Immature natural killer cell (primary cell): ENCODE measurements around the gene DSC1. TPM values are rescaled to one million over a fixed set of nuclear protein-coding genes. Genes with fewer than 3 reads are reported as not detected.
"Not testable (repeated sequence)": the region's sequence is repeated elsewhere in the genome, so short reads cannot be mapped to it uniquely, and the experiment has no call there.

Source experiments
- DNase-seq, 3 donors: peaks; one replicate each; pipeline ENCODE4 v3.0.0; 2022; ENCODE audit warnings: mixed read lengths in 1 of 3
- H3K27ac Mint-ChIP-seq, 6 donors: one replicate each; pipeline ENCODE4 v1.8.0; 2020; ENCODE audit warnings: mixed read lengths in 6 of 6, mild to moderate bottlenecking in 5 of 6, inconsistent platforms in 4 of 6, moderate library complexity in 3 of 6
- H3K27me3 Mint-ChIP-seq, 3 donors: one replicate each; pipeline ENCODE4 v1.8.0; 2020 to 2021; ENCODE audit warnings: low read depth in 3 of 3, mild to moderate bottlenecking in 3 of 3, mixed read lengths in 3 of 3, moderate library complexity in 3 of 3, inconsistent platforms in 1 of 3
- H3K36me3 Mint-ChIP-seq, 3 donors: one replicate each; pipeline ENCODE4 v1.8.0; 2020; ENCODE audit warnings: mixed read lengths in 3 of 3, inconsistent platforms in 2 of 3, mild to moderate bottlenecking in 2 of 3
- H3K4me1 Mint-ChIP-seq, 2 donors: one replicate each; pipeline ENCODE4 v1.8.0; 2020; ENCODE audit warnings: inconsistent platforms in 2 of 2, mild to moderate bottlenecking in 2 of 2, mixed read lengths in 2 of 2, moderate library complexity in 1 of 2
- H3K4me3 Mint-ChIP-seq, 5 donors: one replicate each; pipeline ENCODE4 v1.8.0; 2020; ENCODE audit warnings: mild to moderate bottlenecking in 5 of 5, mixed read lengths in 5 of 5, inconsistent platforms in 3 of 5, moderate library complexity in 3 of 5
- H3K9me3 Mint-ChIP-seq, 6 donors: one replicate each; pipeline ENCODE4 v1.8.0; 2020; ENCODE audit warnings: mild to moderate bottlenecking in 6 of 6, mixed read lengths in 6 of 6, inconsistent platforms in 4 of 6, moderate library complexity in 3 of 6
- polyA plus RNA-seq, 3 donors: library from polyadenylated mRNA; unstranded; fragments of 300-500 nt; fragmentation: Illumina TruSeq; gene quantifications; one replicate each; pipeline ENCODE4 v1.2.3, GENCODE V29; 2021

Gene DSC1
- polyA plus RNA-seq, 3 donors from 2014 or later = 1.5 TPM; not detected in 2

GRCh38 chr18:31192086-31192776 is 29.6 kb upstream of the DSC1 start:
- Mint-ChIP-seq H3K4me3 (no peak overlapping the region), H3K27me3 (no peaks in the 10 kb centered on the region), H3K4me1 (no peaks in the 10 kb centered on the region), H3K27ac (no peak overlapping the region), H3K9me3 (peaks cover 0 to 15% (median 7%) of the 10 kb centered on the region in 6 donors), H3K36me3 (no peaks in the 10 kb centered on the region)
- no peak for DNase-seq

GRCh38 chr18:31190919-31191318 is 28.3 kb upstream of the DSC1 start:
- Mint-ChIP-seq H3K27ac (no peak overlapping the region), H3K4me3 (no peak overlapping the region), H3K27me3 (no peaks in the 10 kb centered on the region), H3K9me3 (peaks cover 0 to 21% (median 7%) of the 10 kb centered on the region in 6 donors), H3K4me1 (no peaks in the 10 kb centered on the region), H3K36me3 (no peaks in the 10 kb centered on the region)
- no peak for DNase-seq

DNA sequence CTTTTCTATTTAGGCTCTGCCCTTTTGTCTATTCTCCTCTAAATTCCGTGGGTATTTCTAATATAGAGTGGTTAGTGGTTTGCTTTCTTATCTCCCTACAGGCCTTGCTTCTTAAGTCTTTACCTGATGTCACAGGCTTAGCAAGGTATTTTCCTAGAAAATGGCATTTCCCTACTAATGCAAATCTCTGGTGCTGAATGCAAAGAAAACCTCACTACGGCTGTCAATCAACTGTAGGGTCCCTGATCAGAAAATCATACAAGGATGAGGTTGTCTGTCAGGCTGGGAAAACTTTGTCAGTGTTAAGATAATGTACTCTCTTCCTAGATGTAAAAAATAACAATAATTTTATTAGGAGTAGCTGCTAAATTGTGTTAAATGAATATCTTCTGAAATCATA is 27.1 kb upstream of the DSC1 start:
- H3K27me3 Mint-ChIP-seq = no peaks in the 10 kb centered on the region
- no peak for DNase-seq
- no peaks in the 10 kb centered on the region for H3K36me3 Mint-ChIP-seq
- H3K9me3 Mint-ChIP-seq = peaks cover 0 to 18% (median 5%) of the 10 kb centered on the region in 6 donors
- H3K4me1 Mint-ChIP-seq = no peaks in the 10 kb centered on the region
- H3K4me3 Mint-ChIP-seq = no peak overlapping the region
- no peak overlapping the region for H3K27ac Mint-ChIP-seq

DNA sequence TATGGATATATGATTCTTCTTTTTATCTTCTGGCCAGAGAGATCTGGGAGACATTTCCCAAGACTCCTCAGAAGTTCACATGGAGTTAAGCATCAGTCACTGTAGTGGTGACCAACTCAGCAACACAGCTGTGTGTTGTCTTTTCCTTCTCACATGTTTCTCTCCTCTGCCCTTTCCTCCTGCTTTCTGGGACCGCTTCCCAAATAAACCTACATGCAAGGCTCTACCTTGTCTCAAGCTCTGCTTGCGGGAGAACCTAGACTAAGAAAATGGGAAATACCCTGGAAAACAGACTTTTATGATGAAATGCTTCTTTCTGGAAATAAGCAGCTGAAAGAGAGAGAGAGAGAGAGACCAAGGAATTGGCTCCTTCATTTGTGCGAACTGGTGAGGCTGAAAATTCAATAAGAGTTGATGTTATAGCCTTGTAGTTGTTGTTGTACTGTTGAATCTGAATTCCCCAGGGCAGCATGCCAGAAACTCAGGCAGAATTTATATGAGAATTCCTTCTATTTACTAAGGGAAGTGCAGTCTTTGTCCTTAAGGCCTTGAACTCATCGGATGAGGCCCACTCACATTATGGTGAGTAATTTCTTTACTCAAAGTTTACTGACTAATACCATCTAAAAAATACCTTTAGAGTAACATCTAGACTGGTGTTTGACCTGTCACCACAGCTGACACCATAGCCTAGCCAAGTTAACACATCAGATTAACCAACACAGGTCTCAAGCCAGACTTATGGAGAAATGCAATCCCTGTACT is 22.7 kb upstream of the DSC1 start:
- H3K9me3 Mint-ChIP-seq = peaks cover 0 to 40% (median 6%) of the 10 kb centered on the region in 6 donors
- no peaks in the 10 kb centered on the region for H3K36me3 Mint-ChIP-seq
- H3K27ac Mint-ChIP-seq = no peak overlapping the region

DNA sequence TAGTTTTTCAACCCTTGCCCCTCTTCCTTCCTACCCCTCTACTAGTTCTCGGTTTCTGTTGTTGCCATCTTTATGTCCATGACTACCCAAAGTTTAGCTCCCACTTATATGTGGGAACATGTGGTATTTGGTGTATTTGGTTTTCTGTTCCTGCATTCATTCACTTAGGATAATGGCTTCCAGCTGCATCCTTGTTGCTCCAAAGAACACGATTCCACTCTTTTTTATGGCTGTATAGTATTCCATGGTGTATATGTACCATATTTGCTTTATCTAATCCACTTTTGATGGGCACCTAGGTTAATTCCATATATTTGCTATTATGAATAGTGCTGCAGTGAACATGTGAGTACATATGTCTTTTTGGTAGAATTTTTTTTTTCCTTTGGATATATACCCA is 20.6 kb upstream of the DSC1 start:
- Mint-ChIP-seq H3K9me3 (peaks cover 2 to 44% (median 5%) of the 10 kb centered on the region in 6 donors), H3K27ac (no peak overlapping the region), H3K4me3 (no peak overlapping the region), H3K27me3 (no peaks in the 10 kb centered on the region), H3K36me3 (no peaks in the 10 kb centered on the region), H3K4me1 (no peaks in the 10 kb centered on the region)
- DNase-seq = no peak

More for the DNA sequence above, 22.7 kb upstream of the DSC1 start:
- Mint-ChIP-seq H3K27me3 (no peaks in the 10 kb centered on the region), H3K4me1 (no peaks in the 10 kb centered on the region), H3K4me3 (no peak overlapping the region)
- no peak for DNase-seq

DNA sequence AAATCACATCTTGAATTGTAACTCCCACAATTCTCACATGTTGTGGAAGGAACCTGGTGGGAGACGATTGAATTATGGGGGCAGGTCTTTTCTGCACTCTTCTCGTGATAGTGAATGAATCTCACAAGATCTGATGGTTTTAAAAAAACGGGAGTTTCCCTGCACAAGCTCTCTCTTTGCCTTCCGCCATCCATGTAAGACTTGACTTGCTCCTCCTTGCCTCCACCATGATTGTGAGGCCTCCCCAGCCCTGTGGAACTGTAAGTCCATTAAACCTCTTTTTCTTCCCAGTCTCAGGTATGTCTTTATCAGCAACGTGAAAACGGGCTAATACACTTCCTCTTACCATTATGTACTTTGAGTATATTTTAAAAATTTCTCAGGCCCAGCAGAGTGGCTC is 14.7 kb upstream of the DSC1 start:
- not testable (repeated sequence) for DNase-seq, H3K4me3 Mint-ChIP-seq, H3K4me1 Mint-ChIP-seq, H3K27ac Mint-ChIP-seq, H3K27me3 Mint-ChIP-seq, H3K36me3 Mint-ChIP-seq
- peaks cover 4 to 32% (median 8%) of the 10 kb centered on the region in 6 donors for H3K9me3 Mint-ChIP-seq

DNA sequence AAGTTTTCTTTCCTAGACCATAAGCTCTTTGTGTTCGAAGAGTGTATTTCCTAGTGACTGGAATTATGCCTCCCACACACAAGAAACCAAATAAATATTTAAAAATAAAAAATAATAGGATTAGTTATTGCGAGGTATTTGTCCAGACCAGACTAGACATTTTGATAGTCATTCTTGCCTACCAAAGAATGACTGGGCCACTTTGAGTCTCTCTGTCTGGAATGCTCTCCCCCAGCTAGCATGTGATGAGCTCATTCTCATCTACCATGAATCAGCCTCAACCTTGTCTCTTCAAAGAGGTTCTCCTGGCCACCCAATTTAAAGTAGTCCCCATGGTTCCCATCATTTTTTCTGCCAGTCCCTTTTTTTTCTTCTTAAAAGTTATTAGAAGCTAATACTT is 13.9 kb upstream of the DSC1 start:
- Mint-ChIP-seq H3K27ac (no peak overlapping the region), H3K4me3 (no peak overlapping the region), H3K27me3 (no peaks in the 10 kb centered on the region), H3K36me3 (no peaks in the 10 kb centered on the region), H3K9me3 (peaks cover 4 to 32% (median 7%) of the 10 kb centered on the region in 6 donors), H3K4me1 (no peaks in the 10 kb centered on the region)
- DNase-seq = no peak

GRCh38 chr18:31171144-31171839 is 8.6 kb upstream of the DSC1 start:
- peaks cover 3 to 26% (median 7%) of the 10 kb centered on the region in 6 donors for H3K9me3 Mint-ChIP-seq
- DNase-seq = no peak
- H3K27ac Mint-ChIP-seq = no peak overlapping the region
- H3K4me3 Mint-ChIP-seq = no peak overlapping the region
- no peaks in the 10 kb centered on the region for H3K4me1 Mint-ChIP-seq
- no peaks in the 10 kb centered on the region for H3K27me3 Mint-ChIP-seq
- H3K36me3 Mint-ChIP-seq = no peaks in the 10 kb centered on the region

DNA sequence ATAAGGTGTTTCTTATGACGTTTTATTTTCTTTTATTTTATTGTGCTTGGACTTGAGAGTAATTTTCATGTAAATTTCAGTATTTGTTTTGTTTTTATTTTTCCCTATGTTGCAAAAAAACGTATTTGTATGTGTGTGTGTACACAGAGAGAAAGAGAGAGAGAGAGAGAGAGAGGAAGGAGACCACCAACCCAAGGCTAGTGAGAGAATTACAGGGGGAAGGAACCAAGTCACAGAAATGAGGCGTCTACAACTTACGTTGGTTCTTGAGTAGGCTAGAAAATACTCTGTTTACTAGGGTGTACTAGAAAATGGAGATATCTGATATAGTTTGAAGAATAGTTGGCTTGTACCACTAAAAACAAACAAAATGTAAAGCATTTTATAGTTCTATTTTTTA is 7.7 kb upstream of the DSC1 start:
- no peaks in the 10 kb centered on the region for H3K36me3 Mint-ChIP-seq
- H3K4me1 Mint-ChIP-seq = no peaks in the 10 kb centered on the region
- H3K27me3 Mint-ChIP-seq = no peaks in the 10 kb centered on the region
- DNase-seq = no peak
- H3K9me3 Mint-ChIP-seq = peaks cover 1 to 17% (median 5%) of the 10 kb centered on the region in 6 donors
- H3K27ac Mint-ChIP-seq = no peak overlapping the region
- H3K4me3 Mint-ChIP-seq = no peak overlapping the region

DNA sequence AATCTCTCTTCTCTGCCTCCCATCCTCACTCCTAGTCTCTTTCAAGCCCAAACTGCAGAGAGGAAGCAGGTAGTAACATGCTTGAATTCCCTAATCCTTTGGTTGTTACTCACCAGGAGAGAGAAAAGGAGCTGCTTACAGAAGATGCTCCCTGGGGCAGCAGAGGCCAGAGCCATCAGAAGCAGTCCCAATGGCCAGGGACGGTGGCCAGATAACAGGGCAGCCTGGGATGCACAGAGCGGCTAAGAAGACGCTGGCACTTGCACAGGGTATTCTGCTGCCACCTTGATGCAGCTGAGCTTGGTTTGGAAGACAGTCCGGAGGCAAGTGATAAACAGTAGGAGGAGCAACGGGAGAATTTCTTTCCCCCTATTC is 250 bp downstream of the DSC1 start:
- H3K9me3 Mint-ChIP-seq = peaks cover 0 to 19% (median 3%) of the 10 kb centered on the region in 6 donors
- peaks cover 0 to 1% (median 0%) of the 10 kb centered on the region in 3 donors for H3K27me3 Mint-ChIP-seq
- H3K27ac Mint-ChIP-seq = no peak overlapping the region
- peak overlapping the region in 1 of 5 donors; percentile 43 for H3K4me3 Mint-ChIP-seq
- no peaks in the 10 kb centered on the region for H3K36me3 Mint-ChIP-seq
- H3K4me1 Mint-ChIP-seq = peaks cover 0 to 5% of the 10 kb centered on the region in 2 donors
- no peak for DNase-seq

DNA sequence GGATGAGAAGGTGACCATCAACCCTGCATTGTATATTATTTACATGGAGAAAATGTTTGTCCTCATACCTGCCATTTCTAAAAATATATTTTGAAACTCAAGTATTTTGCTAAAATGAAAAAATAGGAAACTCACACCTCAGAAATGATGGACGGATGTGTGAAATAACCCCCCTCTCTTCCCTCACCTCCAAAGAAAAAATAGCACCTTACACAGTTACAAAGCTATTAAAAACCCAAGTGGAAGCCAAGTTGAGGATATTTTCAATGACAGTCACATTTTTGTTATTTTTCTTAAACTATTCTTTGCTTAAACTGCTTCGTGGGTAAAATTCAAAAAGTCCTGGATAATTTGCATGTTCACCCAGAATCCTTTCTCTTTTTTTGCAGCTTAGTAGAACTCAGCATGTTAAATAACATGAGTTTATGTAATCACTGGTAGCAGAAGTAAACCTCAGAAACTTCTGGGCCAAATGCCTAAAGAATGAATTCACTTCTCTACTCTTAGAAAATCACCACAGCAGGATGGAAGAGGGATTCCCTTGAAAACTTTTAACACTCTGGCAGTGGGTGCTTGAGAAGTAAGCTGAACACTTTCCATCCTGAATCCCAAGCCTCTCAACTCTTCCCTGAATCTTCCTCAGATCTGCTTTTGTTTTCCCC is 768 bp downstream of the DSC1 start:
- Mint-ChIP-seq H3K4me1 (peaks cover 0 to 5% of the 10 kb centered on the region in 2 donors), H3K27me3 (peaks cover 0 to 1% (median 0%) of the 10 kb centered on the region in 3 donors), H3K9me3 (peaks cover 0 to 19% (median 3%) of the 10 kb centered on the region in 6 donors), H3K4me3 (peak overlapping the region in 1 of 5 donors; percentile 43), H3K36me3 (no peaks in the 10 kb centered on the region), H3K27ac (no peak overlapping the region)
- DNase-seq = no peak

- Mint-ChIP-seq H3K4me3 (no peak overlapping the region), H3K27ac (no peak overlapping the region), H3K36me3 (no peaks in the 10 kb centered on the region), H3K4me1 (no peaks in the 10 kb centered on the region), H3K9me3 (peaks cover 0 to 11% (median 2%) of the 10 kb centered on the region in 6 donors), H3K27me3 (peaks cover 0 to 2% (median 0%) of the 10 kb centered on the region in 3 donors)
- DNase-seq = no peak
These were observed 5.6 kb downstream of the DSC1 start for GRCh38 chr18:31156821-31157763.

DNA sequence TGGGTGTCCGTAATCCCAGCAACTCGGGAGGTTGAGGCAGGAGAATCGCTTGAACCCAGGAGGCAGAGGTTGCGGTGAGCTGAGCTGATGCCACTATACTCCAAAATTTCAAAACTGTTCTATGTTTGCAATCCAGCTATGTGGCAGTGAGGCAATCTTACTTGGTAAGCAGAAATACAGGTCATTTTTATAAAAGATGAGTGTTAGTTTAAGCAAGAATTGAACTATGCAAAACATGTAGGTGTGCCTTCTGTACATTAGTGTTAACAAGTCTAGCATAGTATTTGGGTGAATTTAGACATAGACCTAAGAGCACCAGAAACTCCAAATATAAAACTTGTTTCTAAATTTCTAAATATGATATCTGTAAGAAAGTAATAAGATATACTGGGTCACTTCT is 7.2 kb downstream of the DSC1 start:
- Mint-ChIP-seq H3K4me1 (no peaks in the 10 kb centered on the region), H3K27me3 (peaks cover 0 to 2% (median 0%) of the 10 kb centered on the region in 3 donors), H3K36me3 (no peaks in the 10 kb centered on the region), H3K27ac (no peak overlapping the region), H3K4me3 (no peak overlapping the region), H3K9me3 (peaks cover 0 to 11% (median 2%) of the 10 kb centered on the region in 6 donors)
- DNase-seq = no peak
